ENCODE results near the gene DKK2.
"Not testable (repeated sequence)": the region's sequence is repeated elsewhere in the genome, so short reads cannot be mapped to it uniquely, and the experiment has no call there.

DKK2 gene

DNA sequence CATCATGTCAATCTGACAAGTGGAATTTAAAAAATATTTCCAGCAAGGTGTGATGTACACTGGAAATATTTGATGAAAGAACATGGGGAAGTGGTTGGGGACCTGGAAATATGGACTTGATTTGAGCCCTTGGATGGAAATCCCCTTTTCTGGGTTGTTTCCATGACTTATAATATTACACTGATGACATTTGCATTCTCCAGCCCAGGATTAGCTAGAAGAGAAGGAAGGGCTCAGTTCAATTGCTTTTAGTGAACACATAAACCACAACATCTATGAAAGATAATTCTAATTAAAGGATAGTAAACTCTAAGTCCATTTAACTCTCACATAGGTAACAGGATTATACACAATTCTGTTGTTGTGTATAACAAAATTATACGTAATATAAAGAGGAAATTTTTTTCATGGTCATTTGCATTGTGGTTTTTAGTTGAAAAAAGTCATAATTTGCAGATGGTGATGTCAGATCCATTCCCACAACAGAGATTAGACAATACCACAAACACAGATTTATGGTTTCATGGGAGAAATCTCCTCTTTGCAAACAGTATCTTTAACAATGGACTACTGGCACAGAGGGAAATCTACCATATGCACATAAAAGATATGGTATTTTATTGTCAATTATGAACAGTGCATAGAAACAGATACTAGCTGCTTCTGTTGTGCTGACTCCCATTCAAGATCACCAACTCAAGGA, 126.5 kb downstream of the DKK2 start:
- no peak for DNase-seq

DNA sequence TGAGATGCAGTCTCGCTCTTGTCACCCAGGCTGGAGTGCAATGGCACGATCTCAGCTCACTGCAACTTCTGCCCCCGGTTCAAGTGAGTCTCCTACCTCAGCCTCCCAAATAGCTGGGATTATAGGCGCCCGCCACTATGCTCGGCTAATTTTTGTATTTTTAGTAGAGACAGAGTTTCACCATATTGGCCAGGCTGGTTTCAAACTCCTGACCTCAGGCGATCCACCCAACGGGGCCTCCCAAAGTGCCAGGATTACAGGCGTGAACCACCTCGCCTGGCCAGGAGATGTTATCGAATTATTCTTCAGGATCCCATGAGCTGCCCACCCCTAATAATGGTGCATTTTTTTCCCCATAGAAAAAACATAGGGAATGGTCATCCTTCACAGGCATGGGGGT, 128.1 kb downstream of the DKK2 start:
- not testable (repeated sequence) for DNase-seq

DNA sequence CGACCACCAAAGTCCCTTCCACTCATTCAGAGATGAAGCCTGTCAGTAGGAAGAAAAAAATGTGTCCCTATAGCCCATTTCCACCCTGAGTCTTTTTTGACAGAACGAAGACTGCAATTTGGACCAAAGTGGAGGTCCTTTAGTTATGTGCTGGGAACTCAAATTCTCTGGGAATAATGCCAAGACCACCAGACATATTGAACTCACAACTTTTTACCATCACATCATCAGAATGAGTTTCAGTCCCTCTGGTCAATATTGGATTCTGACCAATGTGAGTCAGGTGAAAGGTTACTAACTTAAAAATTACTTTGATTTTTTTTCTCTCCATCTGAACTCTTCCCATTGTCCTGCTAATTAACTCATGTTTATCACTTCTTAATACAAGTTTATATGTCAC, 128.9 kb downstream of the DKK2 start:
- no peak for DNase-seq

DNA sequence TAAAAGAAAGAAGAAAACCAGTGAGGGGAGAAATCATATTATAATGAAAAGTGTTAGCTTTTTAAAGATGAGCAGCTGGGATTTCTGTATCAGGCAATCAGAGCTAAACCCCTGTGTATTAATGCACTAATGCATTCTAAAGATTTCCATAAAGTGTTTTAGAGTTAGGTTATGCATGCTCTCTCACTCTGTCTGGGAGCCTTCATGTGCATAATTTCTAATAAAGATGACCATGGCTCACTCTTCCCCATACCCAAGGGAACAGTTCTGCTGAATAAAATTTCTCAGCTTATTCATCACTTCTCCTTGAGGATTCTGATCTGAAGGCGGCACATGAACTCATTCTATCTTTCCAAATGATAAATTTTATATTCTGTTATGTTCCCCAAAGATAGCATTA, 129.4 kb downstream of the DKK2 start:
- DNase-seq: no peak

DNA sequence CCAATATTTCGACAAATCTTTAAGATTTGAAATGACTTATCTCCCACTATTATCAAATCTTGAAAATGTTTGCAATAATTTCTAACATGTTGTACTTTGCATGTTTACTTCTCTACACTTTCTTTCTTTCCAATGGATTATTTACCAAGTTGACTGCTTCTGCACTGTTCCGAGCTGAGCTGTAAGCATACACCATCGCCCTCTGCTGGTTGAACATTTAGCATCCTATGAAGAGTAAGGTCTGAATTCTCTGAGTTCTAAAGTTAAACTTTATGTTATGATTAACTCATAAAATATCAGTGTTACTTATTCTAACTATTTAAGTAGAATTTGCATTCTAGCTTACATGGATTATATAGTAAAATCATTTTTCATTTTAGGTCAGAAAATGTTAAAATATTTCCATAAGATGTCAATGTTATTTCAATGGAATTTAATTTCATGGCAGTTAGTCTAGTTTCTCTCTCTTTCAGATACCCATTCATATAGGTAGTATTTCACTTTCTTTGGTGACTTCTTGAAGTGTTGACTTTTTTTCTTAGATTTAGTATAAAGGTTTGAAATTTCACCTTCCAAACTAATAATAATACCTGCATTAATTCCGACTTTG, 137.4 kb downstream of the DKK2 start:
- no peak for DNase-seq

DNA sequence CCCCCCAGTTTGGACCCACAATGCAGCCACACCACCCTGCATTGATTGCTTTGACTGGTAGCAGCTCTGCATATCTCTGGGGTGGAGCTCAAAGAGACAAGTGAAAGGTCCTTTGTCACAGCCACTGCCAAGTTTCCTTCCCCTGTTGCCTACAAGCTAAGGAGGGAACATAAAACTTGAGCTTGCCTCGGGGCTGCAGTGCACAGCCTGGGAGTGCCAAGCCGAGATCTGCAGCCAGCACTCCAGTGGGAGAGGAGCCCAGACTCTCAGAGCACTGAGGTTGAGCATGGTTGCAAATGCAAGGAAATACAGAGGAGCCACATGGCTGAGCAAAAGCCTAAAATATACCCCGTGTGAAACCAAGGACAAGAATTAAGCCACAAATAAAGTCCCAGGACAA, 142.2 kb downstream of the DKK2 start:
- DNase-seq: no peak

DNA sequence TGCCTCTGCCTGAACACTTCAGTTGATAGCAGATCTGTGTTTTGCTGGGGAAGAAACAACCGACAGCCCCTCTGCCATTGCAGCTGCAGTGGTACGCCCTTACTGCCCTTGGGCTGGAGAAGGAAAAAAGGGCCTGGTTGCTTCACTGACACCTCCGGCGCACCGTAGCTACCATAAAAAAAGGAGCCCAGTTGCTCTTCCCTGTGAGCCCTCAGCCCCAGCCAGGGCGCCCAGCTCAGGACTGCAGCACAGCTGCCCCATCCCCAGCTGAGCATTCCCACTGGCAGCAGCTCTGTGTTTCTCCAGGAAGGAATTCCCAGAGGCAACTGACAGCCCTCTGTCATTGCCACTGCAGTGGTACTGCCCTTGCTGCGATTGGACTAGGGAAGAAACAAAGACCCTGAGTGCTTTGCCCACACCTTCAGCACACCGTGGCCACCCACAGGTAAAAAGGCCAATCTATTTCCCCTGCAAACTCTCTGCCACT, 142.7 kb downstream of the DKK2 start:
- no peak for DNase-seq

DNA sequence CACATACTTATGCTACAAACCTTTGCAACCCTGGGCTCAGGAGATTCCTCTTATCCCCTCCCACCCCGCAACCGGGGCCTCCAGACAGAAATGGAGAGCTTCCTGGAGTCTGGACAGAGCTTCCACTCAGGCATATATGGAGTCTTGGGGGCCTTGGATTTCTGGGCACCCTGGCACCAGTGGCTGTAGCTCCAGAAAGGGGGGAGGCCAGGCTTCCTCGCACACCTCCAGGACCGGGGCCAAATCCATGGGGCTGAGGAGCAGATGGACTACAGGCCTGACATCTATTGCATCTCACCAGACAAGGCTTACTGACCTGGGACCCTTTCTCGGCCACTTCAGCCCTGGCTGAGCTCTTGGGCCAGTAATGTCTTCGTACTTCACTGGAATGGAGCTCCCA, 143.3 kb downstream of the DKK2 start:
- no peak for DNase-seq

DNA sequence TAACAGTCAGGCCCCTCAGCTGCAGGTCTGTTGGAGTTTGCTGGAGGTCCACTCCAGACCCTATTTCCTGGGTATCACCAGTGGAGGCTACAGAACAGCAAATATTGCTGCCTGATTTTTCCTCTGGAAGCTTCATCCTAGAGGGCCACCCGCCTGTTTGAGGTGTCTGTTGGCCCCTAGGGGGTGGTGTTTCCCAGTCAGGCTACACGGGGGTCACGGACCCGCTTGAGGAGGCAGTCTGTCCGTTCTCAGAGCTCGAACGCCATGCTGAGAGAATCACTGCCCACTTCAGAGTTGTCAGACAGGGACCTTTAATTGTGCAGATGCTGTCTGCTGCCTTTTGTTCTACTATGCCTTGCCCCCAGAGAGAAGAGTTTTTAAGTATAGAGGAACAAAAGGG, 160.8 kb downstream of the DKK2 start:
- no peak for DNase-seq
